ENCODE data around the gene CLEC18A. TPM values are rescaled to one million over a fixed set of nuclear protein-coding genes. Genes with fewer than 3 reads are reported as not detected.

The CLEC18A gene
- total RNA-seq, 1 donor from 2014 or later, result 3.4 TPM

- H4K20me1 ChIP-seq (ENCODE audit: insufficient read depth, low read length), result no peaks in the 10 kb centered on the region
- peaks cover 25% of the 10 kb centered on the region for H3K4me1 Mint-ChIP-seq (ENCODE audit: low read depth, unreplicated experiment)
- peaks cover 18% of the 10 kb centered on the region for H3K79me2 ChIP-seq (ENCODE audit: insufficient read depth, low read length)
- peak; percentile 47 for TF ChIP-seq CTCF (IDR thresholded peaks at IDR 0.05; ENCODE audit: insufficient read depth, low read depth, low read length)
- TF ChIP-seq EZH2 (IDR thresholded peaks at IDR 0.05; ENCODE audit: insufficient read depth, low read length), result no peak
- no peak overlapping the region for H3K4me3 Mint-ChIP-seq (ENCODE audit: unreplicated experiment)
- H3K4me1 ChIP-seq (ENCODE audit: insufficient read depth, low read length), result peaks cover 23% of the 10 kb centered on the region
- no peak overlapping the region for H3K9ac ChIP-seq (ENCODE audit: low read length)
- no peak overlapping the region for H3K4me2 ChIP-seq (ENCODE audit: low read length)
- no peaks in the 10 kb centered on the region for H3K27me3 ChIP-seq (ENCODE audit: insufficient read depth, low read length)
- H3K27me3 Mint-ChIP-seq (ENCODE audit: low read depth, unreplicated experiment), result no peaks in the 10 kb centered on the region
- FAIRE-seq, result no peak
- peaks cover 1% of the 10 kb centered on the region for H3K9me3 Mint-ChIP-seq (ENCODE audit: unreplicated experiment)
- H3K9me3 ChIP-seq (ENCODE audit: insufficient read depth, low read depth, low read length), result no peaks in the 10 kb centered on the region
- no peak overlapping the region for H3K27ac ChIP-seq (ENCODE audit: low read depth, low read length)
- peaks cover 21% of the 10 kb centered on the region for H3K36me3 Mint-ChIP-seq (ENCODE audit: low read depth, unreplicated experiment)
- H3K4me3 ChIP-seq (ENCODE audit: insufficient read depth, low read depth, low read length), result no peak overlapping the region
- peaks cover 5% of the 10 kb centered on the region for H3K36me3 ChIP-seq (ENCODE audit: insufficient read depth, low read length)
- no peak overlapping the region for H2AFZ ChIP-seq (ENCODE audit: low read depth, low read length)
- no peak for DNase-seq (ENCODE audit: low read depth)
- no peak overlapping the region for H3K27ac Mint-ChIP-seq (ENCODE audit: unreplicated experiment)
Measured at GRCh38 chr16:69930117-69930776, 20.9 kb upstream of the CLEC18A start.

GRCh38 chr16:69931631-69932030, 19.5 kb upstream of the CLEC18A start:
- H4K20me1 ChIP-seq (ENCODE audit: insufficient read depth, low read length), result no peaks in the 10 kb centered on the region
- TF ChIP-seq CTCF (IDR thresholded peaks at IDR 0.05; ENCODE audit: insufficient read depth, low read depth, low read length), result no peak
- TF ChIP-seq EZH2 (IDR thresholded peaks at IDR 0.05; ENCODE audit: insufficient read depth, low read length), result no peak
- H3K4me1 ChIP-seq (ENCODE audit: insufficient read depth, low read length), result peaks cover 12% of the 10 kb centered on the region
- Mint-ChIP-seq H3K36me3 (ENCODE audit: low read depth, unreplicated experiment) (peaks cover 29% of the 10 kb centered on the region), H3K9me3 (ENCODE audit: unreplicated experiment) (peaks cover 1% of the 10 kb centered on the region), H3K4me3 (ENCODE audit: unreplicated experiment) (no peak overlapping the region), H3K4me1 (ENCODE audit: low read depth, unreplicated experiment) (peaks cover 12% of the 10 kb centered on the region), H3K27me3 (ENCODE audit: low read depth, unreplicated experiment) (no peaks in the 10 kb centered on the region), H3K27ac (ENCODE audit: unreplicated experiment) (no peak overlapping the region)
- peaks cover 7% of the 10 kb centered on the region for H3K79me2 ChIP-seq (ENCODE audit: insufficient read depth, low read length)
- no peak for DNase-seq (ENCODE audit: low read depth)
- peaks cover 5% of the 10 kb centered on the region for H3K36me3 ChIP-seq (ENCODE audit: insufficient read depth, low read length)
- H3K27me3 ChIP-seq (ENCODE audit: insufficient read depth, low read length), result no peaks in the 10 kb centered on the region
- H3K9me3 ChIP-seq (ENCODE audit: insufficient read depth, low read depth, low read length), result no peaks in the 10 kb centered on the region
- no peak overlapping the region for H3K9ac ChIP-seq (ENCODE audit: low read length)
- no peak overlapping the region for H3K27ac ChIP-seq (ENCODE audit: low read depth, low read length)
- no peak overlapping the region for H3K4me3 ChIP-seq (ENCODE audit: insufficient read depth, low read depth, low read length)
- no peak overlapping the region for H3K4me2 ChIP-seq (ENCODE audit: low read length)
- no peak for FAIRE-seq
- no peak overlapping the region for H2AFZ ChIP-seq (ENCODE audit: low read depth, low read length)

- no peaks in the 10 kb centered on the region for H3K9me3 ChIP-seq (ENCODE audit: insufficient read depth, low read depth, low read length)
- FAIRE-seq (no peak), DNase-seq (ENCODE audit: low read depth) (no peak)
- H3K79me2 ChIP-seq (ENCODE audit: insufficient read depth, low read length), result peaks cover 3% of the 10 kb centered on the region
- Mint-ChIP-seq H3K9me3 (ENCODE audit: unreplicated experiment) (no peaks in the 10 kb centered on the region), H3K36me3 (ENCODE audit: low read depth, unreplicated experiment) (peaks cover 34% of the 10 kb centered on the region), H3K27ac (ENCODE audit: unreplicated experiment) (no peak overlapping the region), H3K4me1 (ENCODE audit: low read depth, unreplicated experiment) (peaks cover 6% of the 10 kb centered on the region), H3K27me3 (ENCODE audit: low read depth, unreplicated experiment) (no peaks in the 10 kb centered on the region), H3K4me3 (ENCODE audit: unreplicated experiment) (peak overlapping the region; percentile 57)
- H3K27me3 ChIP-seq (ENCODE audit: insufficient read depth, low read length), result no peaks in the 10 kb centered on the region
- no peak overlapping the region for H3K27ac ChIP-seq (ENCODE audit: low read depth, low read length)
- H3K9ac ChIP-seq (ENCODE audit: low read length), result no peak overlapping the region
- H3K4me1 ChIP-seq (ENCODE audit: insufficient read depth, low read length), result peaks cover 6% of the 10 kb centered on the region
- H4K20me1 ChIP-seq (ENCODE audit: insufficient read depth, low read length), result no peaks in the 10 kb centered on the region
- H2AFZ ChIP-seq (ENCODE audit: low read depth, low read length), result no peak overlapping the region
- no peak overlapping the region for H3K4me2 ChIP-seq (ENCODE audit: low read length)
- TF ChIP-seq EZH2 (IDR thresholded peaks at IDR 0.05; ENCODE audit: insufficient read depth, low read length) (no peak), CTCF (IDR thresholded peaks at IDR 0.05; ENCODE audit: insufficient read depth, low read depth, low read length) (no peak)
- H3K36me3 ChIP-seq (ENCODE audit: insufficient read depth, low read length), result peaks cover 5% of the 10 kb centered on the region
- H3K4me3 ChIP-seq (ENCODE audit: insufficient read depth, low read depth, low read length), result no peak overlapping the region
Measured at GRCh38 chr16:69932228-69932627, 18.9 kb upstream of the CLEC18A start.
